ENCODE measurements around the gene APPBP2. TPM values are rescaled to one million over a fixed set of nuclear protein-coding genes. Genes with fewer than 3 reads are reported as not detected.
A peak's percentile ranks its signal among the peaks of the same experiment; 100 is the strongest.

The APPBP2 gene
- total RNA-seq, 4 donors from 2014 or later, result 33.1 to 49.0 (median 45.4) TPM

DNA sequence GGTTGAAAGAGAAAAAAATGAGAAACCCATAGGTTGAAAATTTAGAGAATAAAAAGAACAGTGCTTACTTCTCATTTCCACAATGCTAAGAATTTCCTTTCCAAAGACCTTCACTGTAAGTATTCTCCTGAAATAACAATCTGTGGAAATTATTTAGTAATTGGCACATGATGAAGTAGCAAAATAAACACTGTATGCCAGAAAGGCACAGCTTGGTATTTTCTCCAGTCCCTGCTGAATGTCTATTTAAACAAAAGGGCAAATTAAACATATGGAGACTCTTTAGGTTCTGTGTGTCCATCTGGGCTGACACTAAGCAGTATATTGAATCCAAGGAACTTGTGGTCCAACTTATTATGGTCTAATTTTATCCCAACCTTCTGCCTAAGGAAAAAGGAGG is 57.7 kb downstream of the APPBP2 start:
- Histone ChIP-seq H3K4me1 (peaks cover 18 to 22% of the 10 kb centered on the region in 2 donors), H3K4me3 (replicated peaks in 1 of 3) (no peak overlapping the region), H3K9me3 (no peaks in the 10 kb centered on the region), H3K27me3 (no peaks in the 10 kb centered on the region), H3K27ac (peak overlapping the region in 1 of 3 donors; percentile 55), H3K36me3 (peaks cover 11 to 20% of the 10 kb centered on the region in 2 donors)
- DNase-seq, result no peak
- TF ChIP-seq, protein P1, sequence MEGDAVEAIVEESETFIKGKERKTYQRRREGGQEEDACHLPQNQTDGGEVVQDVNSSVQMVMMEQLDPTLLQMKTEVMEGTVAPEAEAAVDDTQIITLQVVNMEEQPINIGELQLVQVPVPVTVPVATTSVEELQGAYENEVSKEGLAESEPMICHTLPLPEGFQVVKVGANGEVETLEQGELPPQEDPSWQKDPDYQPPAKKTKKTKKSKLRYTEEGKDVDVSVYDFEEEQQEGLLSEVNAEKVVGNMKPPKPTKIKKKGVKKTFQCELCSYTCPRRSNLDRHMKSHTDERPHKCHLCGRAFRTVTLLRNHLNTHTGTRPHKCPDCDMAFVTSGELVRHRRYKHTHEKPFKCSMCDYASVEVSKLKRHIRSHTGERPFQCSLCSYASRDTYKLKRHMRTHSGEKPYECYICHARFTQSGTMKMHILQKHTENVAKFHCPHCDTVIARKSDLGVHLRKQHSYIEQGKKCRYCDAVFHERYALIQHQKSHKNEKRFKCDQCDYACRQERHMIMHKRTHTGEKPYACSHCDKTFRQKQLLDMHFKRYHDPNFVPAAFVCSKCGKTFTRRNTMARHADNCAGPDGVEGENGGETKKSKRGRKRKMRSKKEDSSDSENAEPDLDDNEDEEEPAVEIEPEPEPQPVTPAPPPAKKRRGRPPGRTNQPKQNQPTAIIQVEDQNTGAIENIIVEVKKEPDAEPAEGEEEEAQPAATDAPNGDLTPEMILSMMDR (IDR thresholded peaks at IDR 0.05), result no peak
- TF ChIP-seq POLR2A (IDR thresholded peaks at IDR 0.05), result no peak
- intact Hi-C loops (cut with DNase I), result no loop called here

DNA sequence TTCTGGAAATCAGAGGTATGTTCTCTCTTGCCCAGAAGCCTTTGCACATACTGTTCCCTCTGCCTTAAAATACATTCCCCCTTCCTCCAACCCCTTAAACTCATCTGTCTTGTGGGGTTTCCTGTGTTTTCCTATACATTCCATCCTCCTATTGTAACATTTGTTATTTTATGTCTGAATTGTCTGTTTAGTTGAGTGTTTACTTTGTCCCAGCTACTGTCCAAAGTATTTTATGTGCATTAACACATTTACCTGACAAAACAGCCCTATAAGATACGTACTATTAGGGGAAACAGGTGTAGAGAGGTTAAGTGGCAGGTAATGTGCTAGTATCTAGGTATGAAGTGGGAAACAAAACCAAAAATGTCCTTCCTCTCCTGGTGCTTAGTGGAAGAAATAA is 61.7 kb downstream of the APPBP2 start:
- H3K4me3 ChIP-seq (replicated peaks in 1 of 3), result no peak overlapping the region
- no peak for TF ChIP-seq POLR2A (IDR thresholded peaks at IDR 0.05)
- TF ChIP-seq, protein P1 (IDR thresholded peaks at IDR 0.05), result no peak
- peaks cover 6 to 11% of the 10 kb centered on the region in 2 donors for H3K4me1 ChIP-seq
- H3K27me3 ChIP-seq, result no peaks in the 10 kb centered on the region
- H3K27ac ChIP-seq, result no peak overlapping the region
- DNase-seq, result no peak
- peaks cover 16 to 49% of the 10 kb centered on the region in 2 donors for H3K36me3 ChIP-seq
- H3K9me3 ChIP-seq, result no peaks in the 10 kb centered on the region
- intact Hi-C loops (cut with DNase I), result no loop called here
- WGBS, 2 donors, result 98 to 100% methylated on average over 1 of the region's 1 CpG

DNA sequence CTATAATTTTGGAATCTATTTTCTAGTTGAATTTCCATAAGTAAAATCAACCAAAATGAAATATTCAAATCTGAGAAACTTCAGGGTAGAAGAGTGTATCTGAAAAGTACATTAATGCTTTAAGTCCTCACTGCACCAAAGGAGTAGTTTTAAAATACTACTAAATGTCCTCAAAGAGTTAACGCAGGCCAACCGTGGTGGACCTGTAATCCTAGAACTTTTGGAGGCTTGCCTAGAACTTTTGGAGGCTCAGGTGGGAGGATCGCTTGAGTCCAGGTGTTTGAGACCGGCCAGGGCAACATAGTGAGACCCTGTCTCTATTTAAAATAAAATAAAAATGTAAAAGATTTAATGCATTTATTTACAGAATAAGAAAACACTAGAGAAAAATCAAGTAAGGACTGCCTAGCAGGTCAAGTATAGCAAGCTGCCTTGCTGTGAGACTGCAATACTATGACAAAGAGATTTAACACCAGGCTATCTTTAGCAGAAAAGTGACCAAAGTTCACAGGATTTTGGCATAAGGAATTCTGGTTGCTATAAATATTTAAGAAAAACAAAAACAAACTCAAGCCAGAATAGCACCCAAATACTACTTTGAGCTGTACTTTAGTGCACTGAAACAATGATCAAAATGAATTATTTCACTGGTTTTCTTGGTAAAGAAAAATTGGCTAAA is 62.7 kb downstream of the APPBP2 start:
- Histone ChIP-seq H3K9me3 (no peaks in the 10 kb centered on the region), H3K27me3 (no peaks in the 10 kb centered on the region), H3K36me3 (peaks cover 16 to 56% of the 10 kb centered on the region in 2 donors), H3K4me1 (peaks cover 0 to 5% of the 10 kb centered on the region in 2 donors), H3K4me3 (replicated peaks in 1 of 3) (no peak overlapping the region), H3K27ac (no peak overlapping the region)
- no peak for DNase-seq
- TF ChIP-seq, protein P1 (IDR thresholded peaks at IDR 0.05), result no peak
- TF ChIP-seq POLR2A (IDR thresholded peaks at IDR 0.05), result no peak
- 77% methylated on average over 4 of the region's 4 CpGs for WGBS, 2 donors
- intact Hi-C loops (cut with DNase I), result no loop called here

DNA sequence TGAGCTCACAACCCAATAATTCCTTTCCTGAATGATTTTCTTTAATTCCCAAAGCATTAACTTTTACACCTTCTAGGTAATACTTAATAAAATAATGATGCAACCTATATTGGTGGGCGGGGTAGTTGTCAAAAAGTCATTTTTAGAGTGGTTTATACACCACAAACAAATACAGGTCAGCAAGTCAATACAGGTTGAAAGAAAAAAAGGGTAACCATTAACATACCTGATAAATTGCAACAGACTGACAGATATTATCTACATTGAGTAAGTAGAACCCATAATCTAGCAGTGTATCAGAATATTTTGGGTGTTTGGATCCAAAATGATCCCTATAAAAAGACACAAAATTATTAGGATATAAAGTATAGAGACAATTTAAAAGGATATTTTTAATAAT is 64.5 kb downstream of the APPBP2 start:
- Histone ChIP-seq H3K4me1 (no peaks in the 10 kb centered on the region), H3K27me3 (no peaks in the 10 kb centered on the region), H3K27ac (no peak overlapping the region), H3K36me3 (peaks cover 25 to 60% of the 10 kb centered on the region in 2 donors), H3K4me3 (replicated peaks in 1 of 3) (no peak overlapping the region), H3K9me3 (no peaks in the 10 kb centered on the region)
- no peak for DNase-seq
- no peak for TF ChIP-seq POLR2A (IDR thresholded peaks at IDR 0.05)
- TF ChIP-seq, protein P1 (IDR thresholded peaks at IDR 0.05), result no peak
- whole genome bisulfite sequencing, 2 donors, result 96 to 98% methylated on average over 1 of the region's 1 CpG
- intact Hi-C loops (cut with DNase I), result no loop called here

DNA sequence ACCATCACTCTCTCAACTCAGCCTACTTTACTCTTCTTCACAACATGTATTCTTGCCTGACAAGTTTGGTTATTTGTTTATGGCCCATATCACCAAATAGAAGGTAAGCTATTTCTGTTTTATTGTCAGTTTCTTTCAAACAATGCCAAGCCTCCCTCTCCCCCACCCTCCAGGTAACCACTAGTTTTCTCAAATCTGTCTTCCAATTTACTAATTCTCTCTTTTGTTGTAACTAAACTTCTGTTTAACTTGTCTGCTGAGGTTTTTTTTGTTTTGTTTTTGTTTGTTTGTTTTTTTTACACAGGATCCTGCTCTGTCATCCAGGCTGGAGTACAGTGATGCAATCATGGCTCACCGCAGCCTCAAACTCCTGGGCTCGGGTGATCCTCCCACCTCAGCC is 68.9 kb downstream of the APPBP2 start:
- WGBS, 2 donors, result 100% methylated on average over 2 of the region's 2 CpGs
- no peak for DNase-seq
- H3K36me3 ChIP-seq, result peaks cover 25 to 54% of the 10 kb centered on the region in 2 donors

More for the DNA sequence above, 68.9 kb downstream of the APPBP2 start:
- H3K4me3 ChIP-seq (replicated peaks in 1 of 3), result no peak overlapping the region
- no peaks in the 10 kb centered on the region for H3K27me3 ChIP-seq
- no peaks in the 10 kb centered on the region for H3K9me3 ChIP-seq
- TF ChIP-seq, protein P1 (IDR thresholded peaks at IDR 0.05), result no peak
- TF ChIP-seq POLR2A (IDR thresholded peaks at IDR 0.05), result no peak
- intact Hi-C loops (cut with DNase I), result no loop called here
- H3K4me1 ChIP-seq, result no peaks in the 10 kb centered on the region
- no peak overlapping the region for H3K27ac ChIP-seq

All from thyroid gland (tissue), 4 donors.